ENCODE measurements around the gene CREB3L2.

Gene CREB3L2

DNA sequence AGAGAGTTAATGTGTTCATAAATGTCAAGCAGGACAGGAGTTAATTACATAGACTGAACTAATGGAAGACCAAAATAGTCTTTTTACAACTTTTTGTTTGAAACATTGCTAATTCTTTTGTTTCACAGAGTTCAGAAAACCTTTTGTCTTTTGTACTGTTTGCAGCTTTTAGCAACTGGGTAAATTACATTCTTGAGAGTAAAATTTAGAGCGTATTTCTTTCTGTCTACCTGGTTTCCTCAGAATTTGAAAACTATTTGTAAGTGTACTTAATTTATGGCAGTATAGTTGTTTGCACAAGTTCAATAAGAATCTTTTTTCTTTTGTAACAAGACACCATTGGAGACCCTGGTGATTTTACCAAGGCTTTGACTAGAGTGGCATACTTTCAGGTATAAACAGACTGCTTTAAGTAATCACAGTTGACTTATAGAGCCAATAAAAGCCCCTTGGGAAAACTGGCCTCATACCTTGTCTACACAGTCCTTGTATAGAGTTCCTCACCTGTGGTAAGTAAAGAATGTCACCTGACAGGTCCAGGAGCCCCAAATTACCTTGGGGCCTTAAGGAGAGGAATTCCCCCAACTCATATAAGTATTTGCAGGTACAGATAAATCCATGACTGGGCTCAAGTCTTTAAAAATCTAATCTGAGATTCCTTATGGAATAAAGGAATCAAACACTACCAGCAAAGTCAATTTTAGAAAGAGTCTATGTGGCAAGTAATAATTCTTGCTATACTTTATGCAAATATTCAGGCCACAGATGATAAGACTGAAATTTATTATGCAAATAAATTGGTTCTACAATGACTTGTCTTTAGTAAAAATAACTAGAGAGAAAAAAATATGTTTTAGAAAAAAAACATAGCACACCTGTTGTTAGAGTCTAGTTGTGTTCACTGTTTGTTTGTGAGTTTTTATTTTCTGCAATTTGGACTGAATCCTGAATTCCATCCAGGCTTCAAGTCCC lies 23.6 kb upstream of the CREB3L2 start:
- in situ Hi-C loops (cut with HindIII; ENCODE audit: low sequenced_read_pairs): no loop called here
- no peak overlapping the region for H3K4me3 ChIP-seq (ENCODE audit: low read depth, low read length)
- TF ChIP-seq, protein P1, sequence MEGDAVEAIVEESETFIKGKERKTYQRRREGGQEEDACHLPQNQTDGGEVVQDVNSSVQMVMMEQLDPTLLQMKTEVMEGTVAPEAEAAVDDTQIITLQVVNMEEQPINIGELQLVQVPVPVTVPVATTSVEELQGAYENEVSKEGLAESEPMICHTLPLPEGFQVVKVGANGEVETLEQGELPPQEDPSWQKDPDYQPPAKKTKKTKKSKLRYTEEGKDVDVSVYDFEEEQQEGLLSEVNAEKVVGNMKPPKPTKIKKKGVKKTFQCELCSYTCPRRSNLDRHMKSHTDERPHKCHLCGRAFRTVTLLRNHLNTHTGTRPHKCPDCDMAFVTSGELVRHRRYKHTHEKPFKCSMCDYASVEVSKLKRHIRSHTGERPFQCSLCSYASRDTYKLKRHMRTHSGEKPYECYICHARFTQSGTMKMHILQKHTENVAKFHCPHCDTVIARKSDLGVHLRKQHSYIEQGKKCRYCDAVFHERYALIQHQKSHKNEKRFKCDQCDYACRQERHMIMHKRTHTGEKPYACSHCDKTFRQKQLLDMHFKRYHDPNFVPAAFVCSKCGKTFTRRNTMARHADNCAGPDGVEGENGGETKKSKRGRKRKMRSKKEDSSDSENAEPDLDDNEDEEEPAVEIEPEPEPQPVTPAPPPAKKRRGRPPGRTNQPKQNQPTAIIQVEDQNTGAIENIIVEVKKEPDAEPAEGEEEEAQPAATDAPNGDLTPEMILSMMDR (IDR thresholded peaks at IDR 0.05; ENCODE audit: low read depth, low read length, missing control alignments): no peak
- no peak for DNase-seq (ENCODE audit: low read depth)

DNA sequence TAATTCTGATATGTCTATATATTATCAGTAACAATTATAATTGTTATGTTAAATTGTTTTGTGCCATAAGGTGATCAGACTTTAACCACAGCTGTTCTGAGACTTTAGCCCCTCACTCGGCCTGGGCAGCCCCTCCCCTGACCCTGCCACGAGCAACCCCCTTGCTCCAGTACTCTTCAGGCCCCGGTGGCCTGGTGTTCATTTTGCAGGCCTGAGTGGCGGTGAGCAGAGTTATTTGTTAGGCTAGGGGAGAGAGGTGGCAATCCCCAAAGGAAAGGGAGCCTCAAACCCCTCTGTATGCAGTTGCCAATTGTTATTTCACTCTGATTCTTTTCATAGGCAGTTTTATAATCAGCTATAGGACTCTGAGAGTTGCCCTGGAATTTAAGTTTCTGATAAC lies 22.9 kb upstream of the CREB3L2 start:
- DNase-seq (ENCODE audit: low read depth): no peak
- H3K4me3 ChIP-seq (ENCODE audit: low read depth, low read length): no peak overlapping the region
- in situ Hi-C loops (cut with HindIII; ENCODE audit: low sequenced_read_pairs): no loop called here
- TF ChIP-seq, protein P1 (IDR thresholded peaks at IDR 0.05; ENCODE audit: low read depth, low read length, missing control alignments): no peak

DNA sequence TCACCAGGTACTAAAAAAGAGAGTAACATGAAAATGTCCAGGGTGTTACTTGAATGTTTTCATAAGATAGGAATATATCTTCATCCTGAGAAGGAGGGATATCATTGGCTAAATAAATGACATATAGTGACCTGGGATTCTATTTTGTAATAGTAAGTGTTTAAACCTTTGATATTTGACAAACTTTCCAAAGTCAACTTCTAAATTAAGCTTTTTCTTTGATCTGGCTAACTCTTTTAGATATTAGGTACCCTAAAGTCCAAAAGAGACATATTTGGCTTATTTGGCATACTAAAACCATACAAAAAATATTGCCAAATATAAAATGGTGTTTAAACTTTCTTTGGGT lies 22.4 kb upstream of the CREB3L2 start:
- TF ChIP-seq, protein P1 (IDR thresholded peaks at IDR 0.05; ENCODE audit: low read depth, low read length, missing control alignments): no peak
- no peak for DNase-seq (ENCODE audit: low read depth)
- in situ Hi-C loops (cut with HindIII; ENCODE audit: low sequenced_read_pairs): no loop called here
- H3K4me3 ChIP-seq (ENCODE audit: low read depth, low read length): no peak overlapping the region

DNA sequence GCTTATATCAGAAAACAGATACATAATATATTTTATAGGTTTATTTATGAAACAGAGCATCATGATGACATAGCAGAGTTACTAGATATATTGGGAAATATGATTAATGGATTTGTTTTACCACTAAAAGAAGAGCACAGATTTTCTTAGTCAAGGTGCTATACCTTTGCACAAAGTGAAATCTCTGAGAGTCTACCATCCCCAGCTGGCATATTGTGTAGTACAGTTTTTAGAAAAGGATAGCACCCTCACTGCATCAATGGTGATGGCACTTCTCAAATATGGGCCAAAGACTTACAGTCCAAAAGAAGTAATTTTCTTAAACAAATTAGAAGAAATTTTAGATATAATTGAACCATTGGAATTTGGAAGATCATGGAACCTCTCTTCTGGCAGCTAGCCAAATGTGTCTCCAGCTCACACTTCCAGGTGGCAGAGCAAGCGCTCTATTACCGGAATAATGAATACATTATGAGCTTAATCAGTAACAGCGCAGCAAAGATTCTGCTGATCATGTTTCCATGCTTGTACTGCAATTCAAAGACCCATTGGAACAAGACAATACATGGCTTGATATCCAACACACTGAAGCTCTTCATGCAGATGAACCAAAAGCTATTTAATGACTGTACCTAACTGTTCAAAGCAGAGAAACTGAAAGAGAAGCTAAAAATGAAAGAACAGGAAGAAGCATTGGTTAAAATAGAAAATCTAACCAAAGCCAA lies 21.9 kb upstream of the CREB3L2 start:
- H3K4me3 ChIP-seq (ENCODE audit: low read depth, low read length): no peak overlapping the region
- TF ChIP-seq, protein P1 (IDR thresholded peaks at IDR 0.05; ENCODE audit: low read depth, low read length, missing control alignments): no peak
- in situ Hi-C loops (cut with HindIII; ENCODE audit: low sequenced_read_pairs): no loop called here
- DNase-seq (ENCODE audit: low read depth): no peak

DNA sequence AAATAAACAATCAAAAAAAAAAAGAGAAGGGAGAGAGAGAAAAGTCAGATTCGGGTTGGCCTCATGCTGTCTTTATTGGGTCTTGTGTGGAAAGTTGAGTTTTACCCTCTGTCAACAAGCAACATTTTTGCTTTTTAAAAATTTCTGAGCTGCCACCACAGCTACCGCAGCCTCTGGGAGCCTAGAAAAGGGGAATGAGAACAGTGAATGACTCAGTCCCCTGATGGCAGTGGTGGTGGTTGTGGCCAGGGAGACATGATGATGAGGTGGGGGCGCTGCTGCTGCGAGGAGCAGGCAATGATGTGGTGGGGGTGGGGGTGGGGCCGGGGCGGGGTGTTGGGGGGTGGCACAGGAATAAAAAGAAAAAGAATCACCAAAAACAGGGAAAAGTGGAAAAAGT lies 20.0 kb upstream of the CREB3L2 start:
- H3K4me3 ChIP-seq (ENCODE audit: low read depth, low read length): no peak overlapping the region
- in situ Hi-C loops (cut with HindIII; ENCODE audit: low sequenced_read_pairs): no loop called here
- TF ChIP-seq, protein P1 (IDR thresholded peaks at IDR 0.05; ENCODE audit: low read depth, low read length, missing control alignments): no peak
- DNase-seq (ENCODE audit: low read depth): no peak

DNA sequence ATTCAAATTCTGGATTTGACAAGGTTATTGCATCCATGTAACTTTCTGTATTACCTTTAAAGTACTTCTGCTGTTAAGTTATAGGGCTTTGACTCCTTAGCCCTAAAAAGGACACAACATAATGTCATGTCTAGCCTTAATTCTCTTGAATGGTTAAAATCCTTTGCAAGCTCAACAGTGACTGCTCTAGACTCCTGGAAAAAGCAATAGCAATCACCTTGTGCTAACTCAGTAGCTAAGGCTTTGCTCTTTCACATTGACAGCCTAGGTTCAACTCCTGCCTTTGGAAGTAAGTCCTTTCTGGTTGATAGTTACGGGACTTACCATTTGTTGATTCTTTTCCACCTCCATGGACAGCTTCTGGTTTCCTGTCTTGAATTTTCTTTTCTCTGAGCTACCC lies 16.1 kb upstream of the CREB3L2 start:
- no peak overlapping the region for H3K4me3 ChIP-seq (ENCODE audit: low read depth, low read length)
- TF ChIP-seq, protein P1 (IDR thresholded peaks at IDR 0.05; ENCODE audit: low read depth, low read length, missing control alignments): no peak
- in situ Hi-C loops (cut with HindIII; ENCODE audit: low sequenced_read_pairs): no loop called here
- DNase-seq (ENCODE audit: low read depth): no peak
